Kidney capillary endothelial cell (primary cell): ENCODE data around the gene PRSS16.

Experiments
- DNase-seq: peaks from one replicate; pipeline ENCODE4 v3.0.0-alpha.2; 2018; ENCODE audit warnings: low spot score

PRSS16 gene

GRCh38 chr6:27283279-27283678 lies 35.8 kb downstream of the PRSS16 start:
- no peak for DNase-seq

DNA sequence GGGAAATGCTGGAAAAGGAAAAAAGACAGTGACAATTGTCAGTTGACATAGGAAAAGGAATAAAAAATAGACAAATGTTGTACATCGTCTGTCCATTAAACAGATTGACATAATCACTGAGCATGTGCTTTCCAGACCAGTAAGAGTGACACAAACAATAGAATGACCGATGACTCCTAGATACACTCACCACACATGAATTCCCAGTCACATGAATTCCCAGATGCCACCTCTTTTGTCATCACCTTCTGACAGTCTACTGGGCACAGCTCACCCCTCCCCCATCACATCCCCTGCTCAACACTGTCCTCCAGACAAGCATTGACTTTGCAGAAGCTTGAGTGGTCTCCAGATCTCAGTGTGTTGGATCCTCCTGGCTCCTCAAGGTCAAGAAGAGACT lies 38.6 kb downstream of the PRSS16 start:
- no peak for DNase-seq

GRCh38 chr6:27287751-27288135 lies 40.2 kb downstream of the PRSS16 start:
- no peak for DNase-seq

DNA sequence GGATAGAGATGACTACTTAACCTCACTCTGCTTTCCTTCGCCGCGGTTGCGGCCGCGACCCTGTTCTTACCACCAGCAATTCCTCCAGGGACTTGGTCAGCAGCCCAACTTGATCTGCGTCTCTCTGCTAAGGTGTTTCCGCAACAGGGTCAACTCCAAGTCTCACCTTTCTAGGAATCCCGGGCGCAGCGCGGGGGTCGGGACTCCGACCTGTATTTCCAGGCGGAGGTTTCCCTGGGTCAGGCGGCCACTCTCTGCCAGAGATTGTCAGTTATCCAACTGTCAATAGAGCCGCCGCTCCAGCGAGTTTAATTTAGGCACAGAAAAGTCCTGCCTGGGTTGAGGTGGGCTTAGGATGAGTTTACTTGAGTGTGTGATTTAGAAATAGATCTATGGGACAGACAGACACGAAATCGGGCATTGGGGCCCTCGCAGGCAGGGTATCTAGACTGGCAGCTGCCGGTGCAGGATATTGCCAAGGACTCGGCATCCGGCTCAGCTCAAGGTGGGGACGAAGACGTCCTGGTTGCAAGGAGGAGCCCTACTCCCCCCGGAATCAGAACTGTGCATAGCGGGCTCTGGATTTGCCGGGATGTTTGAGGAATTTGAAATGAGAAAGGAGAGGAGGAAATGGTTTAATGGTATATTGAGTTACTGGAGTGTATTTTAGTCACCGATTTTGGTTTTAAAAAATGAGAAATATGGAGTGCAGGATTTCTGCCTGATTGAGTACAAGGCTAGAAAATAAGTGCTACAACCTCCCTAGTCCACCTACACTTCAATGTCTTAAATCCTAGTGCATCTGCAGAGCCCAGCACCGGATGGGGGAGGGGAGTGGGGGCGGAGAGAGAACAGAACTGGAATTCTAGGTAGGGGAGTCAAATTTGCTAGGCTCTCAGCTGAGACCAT lies 40.9 kb downstream of the PRSS16 start:
- DNase-seq, result no peak

DNA sequence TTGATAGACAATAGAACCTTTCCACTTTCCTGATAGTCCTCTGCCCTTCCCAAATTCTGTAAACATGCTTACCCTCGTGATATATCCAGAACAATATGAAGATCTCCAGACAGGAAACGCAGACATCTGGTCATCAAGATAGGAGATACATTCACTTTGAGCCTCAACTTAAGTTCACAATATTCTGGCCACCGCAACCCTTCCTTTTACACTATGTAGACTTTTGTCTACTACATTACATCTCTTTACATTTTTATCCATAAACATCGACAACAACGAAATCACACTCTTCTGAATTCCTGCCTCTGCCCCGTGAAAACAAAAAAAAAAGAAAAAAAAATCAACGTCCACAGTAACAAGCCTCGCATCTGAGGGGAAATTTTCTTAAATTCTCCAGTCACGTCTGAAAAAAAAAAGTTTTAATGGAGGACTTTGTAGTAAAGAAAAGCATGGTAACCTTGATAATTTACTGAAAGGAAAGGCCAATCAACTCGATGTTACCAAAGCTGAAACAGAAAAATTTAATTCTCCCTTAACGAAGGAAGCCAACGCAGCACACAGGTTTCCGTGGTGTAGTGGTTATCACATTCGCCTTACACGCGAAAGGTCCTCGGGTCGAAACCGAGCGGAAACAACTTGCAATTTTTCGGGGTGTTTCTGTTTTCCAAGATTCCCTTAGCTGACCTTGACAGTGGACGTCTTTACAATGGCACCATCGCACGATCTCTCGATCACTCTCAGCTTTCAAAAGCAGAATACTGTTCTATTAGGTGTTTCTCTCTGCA lies 42.8 kb downstream of the PRSS16 start:
- no peak for DNase-seq

DNA sequence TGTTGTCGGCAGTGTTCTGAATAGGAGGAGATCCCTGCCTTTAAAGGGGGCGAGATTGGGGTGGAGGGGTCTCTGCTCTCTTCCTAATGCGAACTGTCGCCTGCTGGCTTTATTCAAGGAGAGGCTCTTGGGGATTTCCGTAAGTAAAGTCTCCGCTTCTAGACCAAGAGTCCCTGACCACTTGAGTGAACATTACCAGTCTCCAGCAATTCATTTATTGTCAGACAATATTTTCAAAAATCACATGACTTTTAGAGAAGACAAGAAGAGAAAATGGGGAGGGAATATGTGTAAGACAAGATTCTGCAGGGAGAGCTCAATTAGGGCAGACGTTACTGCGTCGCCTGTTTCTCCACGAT lies 43.3 kb downstream of the PRSS16 start:
- no peak for DNase-seq

GRCh38 chr6:27293436-27294098 lies 46.1 kb downstream of the PRSS16 start:
- DNase-seq, result no peak

DNA sequence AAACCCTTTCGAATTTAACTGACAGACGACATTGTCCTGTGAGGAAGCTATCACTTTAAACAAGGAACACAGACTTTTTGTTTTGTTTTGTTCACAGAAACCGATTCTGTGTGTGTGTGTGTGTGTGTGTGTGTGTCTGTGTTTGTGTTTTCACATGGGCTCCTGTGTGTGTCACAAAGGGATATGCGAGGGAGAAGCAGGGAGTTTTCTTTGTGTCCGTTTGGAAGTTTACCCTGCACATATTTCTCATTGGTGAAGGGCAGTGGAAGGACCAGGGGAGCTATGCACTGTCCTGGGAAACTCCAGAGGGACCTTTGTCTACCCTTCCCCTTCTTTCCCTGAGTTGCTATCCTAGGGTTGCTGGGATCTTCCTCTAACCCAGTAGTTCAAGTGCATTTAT lies 46.9 kb downstream of the PRSS16 start:
- DNase-seq, result no peak

DNA sequence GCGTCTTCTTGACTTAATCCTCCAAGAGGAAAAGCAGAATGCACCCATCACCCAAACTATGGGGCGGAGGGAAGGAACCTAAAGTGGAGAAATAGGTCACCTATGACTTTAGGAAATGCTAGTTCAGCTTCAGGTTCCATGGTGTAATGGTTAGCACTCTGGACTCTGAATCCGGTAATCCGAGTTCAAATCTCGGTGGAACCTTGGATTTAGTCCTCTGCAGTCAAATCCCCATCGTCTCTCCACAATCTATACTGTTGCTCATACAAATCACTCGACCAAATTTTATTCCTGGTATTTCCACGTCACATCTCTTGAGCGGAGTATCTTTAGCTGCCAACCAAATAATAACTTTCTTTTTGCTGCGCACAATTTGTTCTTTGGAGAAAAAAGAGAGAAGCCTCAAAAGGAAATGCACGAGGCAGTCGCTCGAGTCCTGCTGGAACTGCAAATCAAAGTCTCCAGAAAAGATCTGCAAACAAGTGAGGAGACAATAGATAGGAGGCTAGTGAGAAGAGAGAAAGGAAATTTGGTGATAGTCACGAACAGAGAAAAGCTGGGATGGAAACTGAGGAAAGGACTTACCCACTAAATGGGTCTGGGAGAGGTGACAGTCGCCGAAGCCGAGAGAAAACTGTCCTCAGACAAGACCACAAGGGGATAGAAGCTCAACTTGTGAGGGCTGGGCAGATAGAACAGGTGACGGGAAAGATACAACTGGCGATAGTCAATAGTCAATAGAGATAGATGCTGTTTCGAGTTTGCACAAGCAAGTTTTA lies 48.0 kb downstream of the PRSS16 start:
- DNase-seq, result peak; percentile 64

DNA sequence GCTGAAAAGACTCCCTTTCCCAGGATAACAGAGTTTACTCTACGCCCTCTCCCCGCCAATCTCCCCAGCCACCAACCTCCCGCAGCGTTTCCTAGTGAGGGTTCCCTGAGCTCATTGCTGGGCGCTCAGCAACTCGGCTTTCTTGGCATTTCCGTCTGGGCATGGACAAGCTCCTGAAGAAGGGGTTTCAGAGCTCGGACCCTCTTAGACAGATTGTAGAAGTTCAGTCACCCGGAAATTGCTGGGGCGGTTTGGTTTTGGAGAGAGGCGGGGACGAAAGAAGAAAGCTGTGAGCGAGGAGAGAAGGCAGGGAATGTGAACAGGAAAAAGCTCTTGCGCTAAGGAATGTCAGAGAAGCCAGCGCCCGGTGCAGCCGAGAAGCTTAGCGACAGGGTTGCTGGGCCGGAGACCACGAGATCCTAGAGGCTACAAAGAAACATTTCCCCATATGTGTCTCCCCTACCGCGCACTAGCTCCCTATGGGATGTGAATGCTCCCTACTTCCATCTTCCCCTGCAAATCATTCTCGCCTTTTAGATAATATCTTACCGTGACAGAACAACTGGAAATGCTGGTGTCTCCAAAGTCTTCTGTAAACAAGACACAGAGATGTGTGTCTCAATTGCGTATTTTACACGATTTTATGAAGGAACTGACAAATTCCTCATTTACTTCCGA lies 48.7 kb downstream of the PRSS16 start:
- no peak for DNase-seq

DNA sequence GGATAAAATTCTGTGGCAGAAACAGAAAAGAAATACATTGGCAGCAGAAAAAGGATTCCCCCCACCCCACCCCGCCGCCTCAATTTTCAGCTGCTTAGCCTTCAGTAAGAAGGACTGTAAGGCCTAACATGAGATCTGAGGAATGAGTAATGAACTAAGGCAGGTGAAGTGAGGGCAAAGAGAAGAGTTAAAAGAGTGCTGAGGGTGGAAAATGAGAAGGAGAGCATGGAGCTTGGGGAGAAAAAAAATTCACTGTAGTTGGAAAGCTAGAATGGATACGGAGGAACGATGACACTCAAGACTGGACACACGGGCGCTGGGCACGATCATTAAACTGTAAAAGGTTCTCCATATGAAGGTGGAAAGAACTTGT lies 50.0 kb downstream of the PRSS16 start:
- DNase-seq, result no peak

GRCh38 chr6:27297857-27298730 lies 50.6 kb downstream of the PRSS16 start:
- DNase-seq, result no peak

DNA sequence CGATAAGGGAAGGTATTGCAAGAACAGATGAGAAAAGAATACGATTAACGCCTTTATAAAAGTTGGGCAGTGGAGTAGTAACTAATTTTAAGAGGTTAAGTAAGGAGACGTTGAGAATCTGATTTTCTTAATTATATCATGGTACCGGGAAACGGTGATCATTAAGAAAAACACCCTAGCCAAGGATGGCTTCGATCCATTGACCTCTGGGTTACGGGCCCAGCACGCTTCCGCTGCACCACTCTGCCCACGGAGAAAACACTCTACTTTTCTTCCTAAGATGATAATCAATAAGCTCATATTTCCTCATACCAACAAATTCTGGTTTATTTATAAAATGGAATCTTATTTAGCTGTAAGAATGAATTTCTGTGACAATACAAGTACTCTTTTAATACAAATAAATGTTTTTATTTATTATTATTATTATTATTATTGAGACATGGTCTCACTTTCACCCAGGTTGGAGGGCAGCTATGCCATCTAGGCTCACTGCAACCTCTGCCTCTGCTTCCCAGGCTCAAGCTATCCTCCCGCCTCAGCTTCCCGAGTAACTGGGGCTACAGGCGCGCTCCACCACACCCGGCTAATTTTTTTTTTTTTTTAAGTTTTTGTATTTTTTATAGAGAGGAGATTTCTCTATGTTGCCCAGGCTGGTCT lies 56.2 kb downstream of the PRSS16 start:
- no peak for DNase-seq
